T-helper 1 cell treated with Interleukin-12 subunit alpha and Interleukin-12 subunit beta and Interleukin-4 antibody, amounts not matched to agents 30 ng/mL and 1 ng/mL, for 36 hours (primary cell): ENCODE data around the gene SMYD3. TPM values are rescaled to one million over a fixed set of nuclear protein-coding genes. Genes with fewer than 3 reads are reported as not detected.

ENCODE experiments used
- intact Hi-C: fragments of 100-400 bp; cut with micrococcal nuclease; formaldehyde crosslinking; loops from one replicate; pipeline ENCODE4 v1.15.1; 2024
- total RNA-seq: library from RNA; stranded (reverse); gene quantifications from 2 replicates; pipeline ENCODE4 v1.2.3, GENCODE V29; 2022

The SMYD3 gene
- total RNA-seq, 1 donor from 2014 or later, result 24.1 TPM

DNA sequence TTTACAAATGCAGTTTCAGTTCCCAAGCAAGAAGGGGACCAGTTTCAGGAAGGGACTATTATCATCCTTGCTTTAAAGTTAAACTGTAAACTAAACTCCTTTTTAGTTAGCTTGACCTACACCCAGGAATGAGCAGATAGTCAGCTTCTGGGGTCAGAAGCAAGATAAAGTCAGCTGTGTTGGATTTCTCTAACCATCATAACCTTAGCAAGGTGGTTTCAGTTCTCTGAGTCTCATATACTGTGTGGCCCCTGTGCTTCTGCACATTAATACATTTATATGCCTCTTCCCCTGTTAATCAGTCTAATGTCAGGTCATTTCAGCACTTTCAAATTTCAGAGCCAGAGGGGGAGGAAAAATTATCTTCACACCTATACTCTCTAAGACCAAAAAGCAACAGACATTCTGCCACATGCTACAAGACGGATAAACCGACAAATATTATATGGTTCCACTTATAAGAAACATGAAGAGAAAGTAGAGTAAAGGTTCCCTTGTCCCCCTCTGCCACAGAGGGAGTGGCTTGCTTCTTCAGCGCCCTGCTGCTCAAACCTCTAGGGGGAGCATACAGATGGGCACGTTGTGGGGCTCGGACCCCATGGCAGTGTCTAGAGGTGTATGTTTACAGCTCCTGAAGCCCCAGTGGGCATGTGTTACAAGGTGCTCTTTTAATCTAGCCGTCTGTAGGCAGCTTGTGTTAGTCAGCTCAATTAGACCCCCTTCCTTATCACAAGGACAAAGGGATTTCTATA, 89.1 kb downstream of the SMYD3 start:
- intact Hi-C loops, result no loop called here

- intact Hi-C loops, result no loop called here
These were observed 89.8 kb downstream of the SMYD3 start for GRCh38 chr1:246417152-246417812.

DNA sequence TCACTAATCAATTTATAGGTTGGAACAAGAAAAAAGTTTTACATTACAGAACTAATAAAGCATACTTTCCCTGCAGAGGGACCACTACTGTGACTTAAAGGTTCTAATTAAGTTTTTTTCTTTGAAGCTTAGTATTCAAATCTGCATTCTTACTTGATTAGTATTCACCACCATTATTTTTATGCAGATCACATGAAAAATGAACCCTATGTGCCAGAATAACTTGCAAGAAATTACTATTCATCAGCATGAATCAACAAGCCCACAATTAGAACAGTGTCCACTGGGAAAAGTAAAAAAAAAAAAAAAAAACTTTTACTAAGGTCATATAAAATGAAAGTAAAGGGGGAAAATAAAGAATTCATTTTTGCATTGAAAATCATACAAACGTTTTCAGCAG, 90.8 kb downstream of the SMYD3 start:
- intact Hi-C loops, result no loop called here

- intact Hi-C loops, result no loop called here
These were observed 92.1 kb downstream of the SMYD3 start for GRCh38 chr1:246415028-246415427.

- intact Hi-C loops, result no loop called here
These were observed 93.6 kb downstream of the SMYD3 start for GRCh38 chr1:246413430-246413829.

DNA sequence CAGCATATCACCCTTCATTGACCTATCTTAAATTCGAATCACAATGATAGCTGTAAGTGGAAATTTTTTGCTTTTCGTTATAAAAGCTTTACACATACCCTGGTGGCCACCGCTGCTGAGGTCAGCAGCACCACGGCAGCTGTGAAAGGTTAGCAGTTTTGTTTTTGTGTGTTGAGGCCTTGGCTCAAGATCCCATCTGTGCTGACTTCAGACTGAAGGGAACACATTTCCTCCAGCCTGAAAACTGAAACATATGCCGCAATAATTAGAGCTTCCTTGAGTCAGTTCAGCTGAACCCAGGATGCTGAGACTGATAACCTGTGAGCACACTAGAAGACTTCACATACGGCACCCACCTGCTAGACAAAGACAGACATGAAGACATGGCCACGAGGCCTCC, 103.0 kb downstream of the SMYD3 start:
- intact Hi-C loops, result no loop called here

GRCh38 chr1:246398126-246398813, 108.8 kb downstream of the SMYD3 start:
- intact Hi-C loops, result no loop called here

DNA sequence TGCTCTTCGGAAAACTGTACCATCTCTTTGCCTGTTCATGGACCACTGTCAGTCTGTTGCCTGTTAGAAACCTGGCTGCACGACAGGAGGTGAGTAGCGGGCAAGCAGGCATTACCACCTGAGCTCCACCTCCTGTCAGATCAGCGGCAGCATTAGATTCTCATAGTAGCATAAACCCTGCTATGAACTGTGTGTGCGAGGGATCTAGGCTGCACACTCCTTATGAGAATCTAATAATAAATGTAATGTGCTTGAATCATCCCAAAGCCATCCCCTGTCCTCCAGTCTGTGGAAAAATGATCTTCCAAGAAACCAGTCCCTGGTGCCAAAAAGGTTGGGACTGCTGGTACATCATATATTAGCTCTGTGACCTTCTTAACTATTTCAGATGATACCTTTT, 110.0 kb downstream of the SMYD3 start:
- intact Hi-C loops, result no loop called here

DNA sequence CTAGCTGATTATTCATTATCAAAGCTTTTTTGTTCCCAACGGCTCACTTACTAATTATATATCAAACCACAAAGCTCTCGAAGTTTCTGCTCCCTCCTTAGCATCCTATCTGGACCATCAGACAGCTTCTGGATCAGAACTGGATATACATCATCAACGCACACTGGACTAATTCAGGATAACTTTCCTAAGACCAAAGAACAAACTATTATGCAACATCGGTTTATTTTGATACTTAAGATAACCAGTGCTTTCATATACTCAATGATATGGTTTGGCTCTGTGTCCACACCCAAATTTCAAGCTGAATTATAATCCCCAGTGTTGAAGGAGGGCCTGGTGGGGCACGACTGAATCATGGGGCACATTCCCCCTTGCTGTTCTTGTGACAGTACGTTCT, 110.8 kb downstream of the SMYD3 start:
- intact Hi-C loops, result no loop called here

GRCh38 chr1:246394121-246394520, 113.0 kb downstream of the SMYD3 start:
- intact Hi-C loops, result no loop called here

GRCh38 chr1:246390855-246391254, 116.2 kb downstream of the SMYD3 start:
- intact Hi-C loops, result no loop called here

- intact Hi-C loops, result no loop called here
These were observed 122.5 kb downstream of the SMYD3 start for GRCh38 chr1:246384616-246385015.

- intact Hi-C loops, result no loop called here
These were observed 123.3 kb downstream of the SMYD3 start for GRCh38 chr1:246383791-246384190.

- intact Hi-C loops, result no loop called here
These were observed 123.9 kb downstream of the SMYD3 start for GRCh38 chr1:246383239-246383589.

DNA sequence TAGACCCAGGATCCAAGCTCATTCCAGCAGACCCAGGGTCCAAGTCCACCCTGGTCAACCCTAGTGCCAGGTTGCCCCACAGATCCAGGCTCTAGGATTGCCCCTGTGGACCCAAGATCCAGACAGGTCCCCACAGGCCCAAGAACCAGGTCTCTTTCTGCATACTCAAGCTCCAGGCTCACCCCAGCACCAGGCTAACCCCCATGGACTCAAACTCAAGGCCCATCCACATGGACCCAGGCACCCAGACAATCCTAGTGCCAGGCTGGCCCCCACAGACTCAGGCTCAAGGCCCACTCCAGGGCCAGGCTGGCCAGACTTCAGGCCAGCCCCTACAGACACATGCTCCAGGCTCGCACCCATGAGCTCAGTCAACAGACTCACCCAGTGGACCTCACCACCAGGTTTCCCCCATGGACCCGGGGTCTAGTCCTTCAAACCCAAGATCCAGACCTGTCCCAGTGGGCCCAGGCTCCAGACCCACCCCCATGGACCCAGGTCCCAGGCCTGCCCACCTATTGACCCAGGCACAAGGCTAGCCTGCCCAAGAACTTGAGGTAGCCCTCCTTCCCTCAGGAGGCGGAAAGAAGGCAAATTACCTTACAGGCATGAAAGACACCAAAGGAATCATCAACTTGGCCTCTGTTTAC, 124.4 kb downstream of the SMYD3 start:
- intact Hi-C loops, result no loop called here

- intact Hi-C loops, result no loop called here
These were observed 125.6 kb downstream of the SMYD3 start for GRCh38 chr1:246381452-246381851.

GRCh38 chr1:246377625-246378153, 129.4 kb downstream of the SMYD3 start:
- intact Hi-C loops, result no loop called here

- intact Hi-C loops, result no loop called here
These were observed 133.1 kb downstream of the SMYD3 start for GRCh38 chr1:246373828-246374569.

DNA sequence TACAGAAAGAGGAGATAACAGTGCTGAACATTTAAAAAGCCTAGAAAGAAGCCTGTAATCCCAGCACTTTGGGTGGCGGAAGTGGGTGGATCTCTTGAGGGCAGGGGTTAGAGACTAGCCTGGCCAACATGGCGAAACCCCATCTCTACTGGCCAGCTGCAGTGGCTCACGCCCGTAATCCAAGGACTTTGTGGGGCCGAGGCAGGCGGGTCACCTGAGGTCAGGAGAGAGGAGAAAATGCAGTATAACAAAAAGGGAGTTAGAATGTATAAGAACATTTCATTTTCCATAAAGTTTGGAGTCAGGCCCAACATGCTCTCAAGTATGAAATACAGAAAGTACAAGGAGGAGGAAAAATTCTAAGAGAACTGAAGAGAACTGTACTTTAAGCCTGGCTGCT, 134.5 kb downstream of the SMYD3 start:
- intact Hi-C loops, result no loop called here

DNA sequence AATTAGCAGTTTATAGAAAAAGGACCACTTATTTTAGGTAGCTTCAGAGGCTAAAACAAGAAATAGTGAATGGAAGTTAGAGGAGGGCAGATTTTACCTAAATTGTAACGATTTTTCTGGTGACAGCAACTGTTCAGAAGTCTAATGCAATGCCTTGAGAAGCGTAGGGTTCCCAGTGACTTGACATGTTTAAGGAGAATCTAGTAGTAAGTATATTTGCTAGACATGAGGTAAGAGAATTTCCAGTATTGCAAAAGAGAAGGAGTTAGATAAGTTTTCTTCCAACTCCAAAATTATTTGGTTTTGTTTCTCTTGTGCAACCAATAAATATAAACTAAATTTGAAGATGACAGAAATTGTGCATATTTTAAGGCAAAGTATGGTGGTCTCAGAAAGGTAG, 140.0 kb downstream of the SMYD3 start:
- intact Hi-C loops, result no loop called here

DNA sequence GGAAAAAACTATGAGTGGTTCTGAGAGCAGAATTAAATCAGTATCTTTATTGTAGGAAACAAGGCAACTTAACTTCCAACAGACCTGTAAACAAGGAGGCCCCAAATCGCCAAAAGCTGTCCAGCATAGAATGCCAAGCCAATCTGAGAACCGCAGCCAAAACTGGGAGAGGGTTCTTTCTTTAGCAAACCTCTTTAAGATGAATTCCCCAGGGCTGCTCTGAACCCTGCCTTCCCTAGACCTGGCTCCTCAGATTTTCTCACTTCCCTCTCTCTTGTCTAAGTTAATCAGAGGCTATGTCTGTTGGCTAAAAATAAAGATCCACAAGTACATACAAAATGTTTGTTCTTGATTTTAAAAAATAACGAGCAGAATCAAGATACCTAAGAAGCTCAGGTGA, 141.4 kb downstream of the SMYD3 start:
- intact Hi-C loops, result no loop called here
